ENCODE measurements around the gene ERLEC1. TPM values are rescaled to one million over a fixed set of nuclear protein-coding genes. Genes with fewer than 3 reads are reported as not detected.

ERLEC1 gene
- total RNA-seq, 1 donor from 2014 or later: 54.2 TPM

- Histone ChIP-seq H3K4me3 (ENCODE audit: insufficient read depth, low read depth, low read length) (no peak overlapping the region), H3K4me1 (ENCODE audit: insufficient read depth, low read length) (peaks cover 5% of the 10 kb centered on the region), H3K9me3 (ENCODE audit: insufficient read depth, low read depth, low read length) (no peaks in the 10 kb centered on the region), H3K4me2 (ENCODE audit: low read length) (no peak overlapping the region), H2AFZ (ENCODE audit: low read depth, low read length) (no peak overlapping the region), H4K20me1 (ENCODE audit: insufficient read depth, low read length) (no peaks in the 10 kb centered on the region), H3K36me3 (ENCODE audit: insufficient read depth, low read length) (peaks cover 12% of the 10 kb centered on the region), H3K79me2 (ENCODE audit: insufficient read depth, low read length) (peaks cover 40% of the 10 kb centered on the region), H3K27me3 (ENCODE audit: insufficient read depth, low read length) (no peaks in the 10 kb centered on the region), H3K27ac (ENCODE audit: low read depth, low read length) (no peak overlapping the region), H3K9ac (ENCODE audit: low read length) (no peak overlapping the region)
- Mint-ChIP-seq H3K27ac (ENCODE audit: unreplicated experiment) (no peak overlapping the region), H3K4me1 (ENCODE audit: low read depth, unreplicated experiment) (no peaks in the 10 kb centered on the region), H3K9me3 (ENCODE audit: unreplicated experiment) (no peaks in the 10 kb centered on the region), H3K36me3 (ENCODE audit: low read depth, unreplicated experiment) (peaks cover 5% of the 10 kb centered on the region), H3K27me3 (ENCODE audit: low read depth, unreplicated experiment) (no peaks in the 10 kb centered on the region), H3K4me3 (ENCODE audit: unreplicated experiment) (no peak overlapping the region)
- DNase-seq (ENCODE audit: low read depth): no peak
- no peak for FAIRE-seq
- TF ChIP-seq EZH2 (IDR thresholded peaks at IDR 0.05; ENCODE audit: insufficient read depth, low read length) (no peak), CTCF (IDR thresholded peaks at IDR 0.05; ENCODE audit: insufficient read depth, low read depth, low read length) (no peak)
Measured at GRCh38 chr2:53765767-53766166, 21.1 kb upstream of the ERLEC1 start.

GRCh38 chr2:53767405-53768241 is 19.2 kb upstream of the ERLEC1 start, which contains the start of gene CHAC2:
Gene CHAC2, plus strand, starts transcription at chr2:53767804. Its CDS starts 83 bp downstream, at chr2:53767887.
- H3K9me3 ChIP-seq (ENCODE audit: insufficient read depth, low read depth, low read length): no peaks in the 10 kb centered on the region
- Mint-ChIP-seq H3K27me3 (ENCODE audit: low read depth, unreplicated experiment) (no peaks in the 10 kb centered on the region), H3K4me1 (ENCODE audit: low read depth, unreplicated experiment) (no peaks in the 10 kb centered on the region), H3K27ac (ENCODE audit: unreplicated experiment) (peak within 1 kb of the TSS; percentile 53), H3K36me3 (ENCODE audit: low read depth, unreplicated experiment) (no peaks in the 10 kb centered on the region), H3K4me3 (ENCODE audit: unreplicated experiment) (peak within 1 kb of the TSS; percentile 90), H3K9me3 (ENCODE audit: unreplicated experiment) (no peaks in the 10 kb centered on the region)
- peaks cover 45% of the 10 kb centered on the region for H3K79me2 ChIP-seq (ENCODE audit: insufficient read depth, low read length)
- DNase-seq (ENCODE audit: low read depth) (peak; percentile 69), FAIRE-seq (peak; percentile 60)
- peak within 1 kb of the TSS; percentile 95 for H2AFZ ChIP-seq (ENCODE audit: low read depth, low read length)
- H3K4me1 ChIP-seq (ENCODE audit: insufficient read depth, low read length): peaks cover 5% of the 10 kb centered on the region
- H3K4me2 ChIP-seq (ENCODE audit: low read length): peak within 1 kb of the TSS; percentile 90
- no peaks in the 10 kb centered on the region for H3K27me3 ChIP-seq (ENCODE audit: insufficient read depth, low read length)
- H3K9ac ChIP-seq (ENCODE audit: low read length): peak within 1 kb of the TSS; percentile 91
- H3K4me3 ChIP-seq (ENCODE audit: insufficient read depth, low read depth, low read length): peak within 1 kb of the TSS; percentile 89
- H4K20me1 ChIP-seq (ENCODE audit: insufficient read depth, low read length): no peaks in the 10 kb centered on the region
- H3K36me3 ChIP-seq (ENCODE audit: insufficient read depth, low read length): peaks cover 6% of the 10 kb centered on the region
- H3K27ac ChIP-seq (ENCODE audit: low read depth, low read length): peak within 1 kb of the TSS; percentile 62
- no peak for TF ChIP-seq CTCF (IDR thresholded peaks at IDR 0.05; ENCODE audit: insufficient read depth, low read depth, low read length)
- no peak for TF ChIP-seq EZH2 (IDR thresholded peaks at IDR 0.05; ENCODE audit: insufficient read depth, low read length)

GRCh38 chr2:53768242-53768542 is 18.7 kb upstream of the ERLEC1 start:
- peak overlapping the region; percentile 90 for H3K4me3 Mint-ChIP-seq (ENCODE audit: unreplicated experiment)
- no peak for FAIRE-seq

More at GRCh38 chr2:53768242-53768542, 18.7 kb upstream of the ERLEC1 start:
- TF ChIP-seq CTCF (IDR thresholded peaks at IDR 0.05; ENCODE audit: insufficient read depth, low read depth, low read length) (no peak), EZH2 (IDR thresholded peaks at IDR 0.05; ENCODE audit: insufficient read depth, low read length) (no peak)
- peak overlapping the region; percentile 53 for H3K27ac Mint-ChIP-seq (ENCODE audit: unreplicated experiment)
- H3K4me1 Mint-ChIP-seq (ENCODE audit: low read depth, unreplicated experiment): no peaks in the 10 kb centered on the region
- Histone ChIP-seq H3K9me3 (ENCODE audit: insufficient read depth, low read depth, low read length) (no peaks in the 10 kb centered on the region), H4K20me1 (ENCODE audit: insufficient read depth, low read length) (no peaks in the 10 kb centered on the region), H3K79me2 (ENCODE audit: insufficient read depth, low read length) (peaks cover 50% of the 10 kb centered on the region), H2AFZ (ENCODE audit: low read depth, low read length) (peak overlapping the region; percentile 95), H3K4me2 (ENCODE audit: low read length) (peak overlapping the region; percentile 90), H3K27me3 (ENCODE audit: insufficient read depth, low read length) (no peaks in the 10 kb centered on the region), H3K9ac (ENCODE audit: low read length) (peak overlapping the region; percentile 91), H3K4me3 (ENCODE audit: insufficient read depth, low read depth, low read length) (peak overlapping the region; percentile 89), H3K27ac (ENCODE audit: low read depth, low read length) (peak overlapping the region; percentile 62), H3K36me3 (ENCODE audit: insufficient read depth, low read length) (peaks cover under 1% of the 10 kb centered on the region), H3K4me1 (ENCODE audit: insufficient read depth, low read length) (peaks cover 5% of the 10 kb centered on the region)
- H3K9me3 Mint-ChIP-seq (ENCODE audit: unreplicated experiment): no peaks in the 10 kb centered on the region
- H3K36me3 Mint-ChIP-seq (ENCODE audit: low read depth, unreplicated experiment): no peaks in the 10 kb centered on the region
- H3K27me3 Mint-ChIP-seq (ENCODE audit: low read depth, unreplicated experiment): no peaks in the 10 kb centered on the region
- no peak for DNase-seq (ENCODE audit: low read depth)

All from astrocyte (in vitro differentiated cells and primary cell).